ENCODE data around the gene TAF5. TPM values are rescaled to one million over a fixed set of nuclear protein-coding genes. Genes with fewer than 3 reads are reported as not detected.

Gene TAF5
- polyA plus RNA-seq, 1 donor from 2014 or later = 9.2 TPM

DNA sequence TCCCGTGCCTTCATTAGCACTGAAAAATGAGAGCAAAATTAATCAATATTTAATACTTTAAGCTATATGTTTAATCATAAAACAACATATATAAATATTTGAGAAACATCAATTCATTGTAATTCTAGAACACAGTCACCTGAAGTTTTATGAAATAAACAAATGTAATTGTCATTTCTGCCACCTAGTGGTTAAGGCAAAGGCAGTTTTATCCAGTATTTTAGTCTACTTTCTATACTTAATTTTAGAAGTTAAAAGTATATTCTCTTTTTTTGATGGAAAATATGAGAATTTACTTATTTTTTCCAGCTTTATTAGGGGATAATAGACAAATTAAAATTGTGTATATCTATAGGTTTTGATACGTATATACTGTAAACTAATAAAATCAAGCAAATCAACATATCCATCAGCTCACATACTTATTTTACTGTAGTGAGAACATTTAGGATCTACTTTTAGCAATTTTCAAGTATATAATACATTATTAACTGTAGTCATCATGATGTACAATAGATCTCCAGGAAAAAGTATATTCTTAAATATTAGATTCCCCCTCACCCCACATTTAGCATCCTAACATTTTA is 33.7 kb upstream of the TAF5 start:
- H3K9ac ChIP-seq (ENCODE audit: low read length) = no peak overlapping the region
- no peaks in the 10 kb centered on the region for H3K9me3 ChIP-seq (ENCODE audit: low read length)
- H3K4me2 ChIP-seq (ENCODE audit: low read length) = no peak overlapping the region
- TF ChIP-seq RAD21 (conservative IDR thresholded peaks at IDR 0.05) (peak; percentile 66), CTCF (IDR thresholded peaks at IDR 0.05; ENCODE audit: poor library complexity, severe bottlenecking) (peak; percentile 67), TAF1 (IDR thresholded peaks at IDR 0.05; ENCODE audit: low read depth) (no peak), EP300 (conservative IDR thresholded peaks at IDR 0.05; ENCODE audit: poor library complexity, severe bottlenecking) (no peak), EZH2 (IDR thresholded peaks at IDR 0.05; ENCODE audit: borderline replicate concordance, insufficient read depth, low read length, poor library complexity, severe bottlenecking) (no peak), SMC3 (conservative IDR thresholded peaks at IDR 0.05; ENCODE audit: poor library complexity) (peak; percentile 77), MXI1 (conservative IDR thresholded peaks at IDR 0.05; ENCODE audit: poor library complexity, severe bottlenecking) (no peak), POLR2AphosphoS5 (IDR thresholded peaks at IDR 0.05) (no peak)
- TF ChIP-seq, protein P1, sequence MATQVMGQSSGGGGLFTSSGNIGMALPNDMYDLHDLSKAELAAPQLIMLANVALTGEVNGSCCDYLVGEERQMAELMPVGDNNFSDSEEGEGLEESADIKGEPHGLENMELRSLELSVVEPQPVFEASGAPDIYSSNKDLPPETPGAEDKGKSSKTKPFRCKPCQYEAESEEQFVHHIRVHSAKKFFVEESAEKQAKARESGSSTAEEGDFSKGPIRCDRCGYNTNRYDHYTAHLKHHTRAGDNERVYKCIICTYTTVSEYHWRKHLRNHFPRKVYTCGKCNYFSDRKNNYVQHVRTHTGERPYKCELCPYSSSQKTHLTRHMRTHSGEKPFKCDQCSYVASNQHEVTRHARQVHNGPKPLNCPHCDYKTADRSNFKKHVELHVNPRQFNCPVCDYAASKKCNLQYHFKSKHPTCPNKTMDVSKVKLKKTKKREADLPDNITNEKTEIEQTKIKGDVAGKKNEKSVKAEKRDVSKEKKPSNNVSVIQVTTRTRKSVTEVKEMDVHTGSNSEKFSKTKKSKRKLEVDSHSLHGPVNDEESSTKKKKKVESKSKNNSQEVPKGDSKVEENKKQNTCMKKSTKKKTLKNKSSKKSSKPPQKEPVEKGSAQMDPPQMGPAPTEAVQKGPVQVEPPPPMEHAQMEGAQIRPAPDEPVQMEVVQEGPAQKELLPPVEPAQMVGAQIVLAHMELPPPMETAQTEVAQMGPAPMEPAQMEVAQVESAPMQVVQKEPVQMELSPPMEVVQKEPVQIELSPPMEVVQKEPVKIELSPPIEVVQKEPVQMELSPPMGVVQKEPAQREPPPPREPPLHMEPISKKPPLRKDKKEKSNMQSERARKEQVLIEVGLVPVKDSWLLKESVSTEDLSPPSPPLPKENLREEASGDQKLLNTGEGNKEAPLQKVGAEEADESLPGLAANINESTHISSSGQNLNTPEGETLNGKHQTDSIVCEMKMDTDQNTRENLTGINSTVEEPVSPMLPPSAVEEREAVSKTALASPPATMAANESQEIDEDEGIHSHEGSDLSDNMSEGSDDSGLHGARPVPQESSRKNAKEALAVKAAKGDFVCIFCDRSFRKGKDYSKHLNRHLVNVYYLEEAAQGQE (IDR thresholded peaks at IDR 0.05; ENCODE audit: borderline replicate concordance) = no peak
- H3K36me3 ChIP-seq (ENCODE audit: insufficient read depth, low read length) = no peaks in the 10 kb centered on the region
- H3K9me2 ChIP-seq (ENCODE audit: insufficient read depth, low read length) = no peaks in the 10 kb centered on the region
- no peaks in the 10 kb centered on the region for H4K20me1 ChIP-seq (ENCODE audit: insufficient read depth)
- no peak overlapping the region for H2AFZ ChIP-seq (ENCODE audit: low read depth, low read length)
- no peaks in the 10 kb centered on the region for H3K79me2 ChIP-seq (replicated peaks; ENCODE audit: insufficient read depth, low read length)
- no peak overlapping the region for H3K4me3 ChIP-seq (ENCODE audit: low read length)
- H3F3A ChIP-seq (ENCODE audit: insufficient read depth, low read length, poor library complexity, severe bottlenecking) = no peaks in the 10 kb centered on the region
- no peak overlapping the region for H3K27ac ChIP-seq (ENCODE audit: low read length)
- H3K27me3 ChIP-seq (ENCODE audit: insufficient read depth, low read depth, low read length) = no peaks in the 10 kb centered on the region

GRCh38 chr10:103334567-103334966 is 33.2 kb upstream of the TAF5 start:
- Histone ChIP-seq H3K4me3 (ENCODE audit: low read length) (no peak overlapping the region), H3K9me3 (ENCODE audit: low read length) (no peaks in the 10 kb centered on the region), H3K9ac (ENCODE audit: low read length) (no peak overlapping the region), H3K27ac (ENCODE audit: low read length) (no peak overlapping the region), H3K27me3 (ENCODE audit: insufficient read depth, low read depth, low read length) (no peaks in the 10 kb centered on the region), H3K36me3 (ENCODE audit: insufficient read depth, low read length) (no peaks in the 10 kb centered on the region), H3K9me2 (ENCODE audit: insufficient read depth, low read length) (no peaks in the 10 kb centered on the region), H3K79me2 (replicated peaks; ENCODE audit: insufficient read depth, low read length) (no peaks in the 10 kb centered on the region), H3F3A (ENCODE audit: insufficient read depth, low read length, poor library complexity, severe bottlenecking) (no peaks in the 10 kb centered on the region), H3K4me2 (ENCODE audit: low read length) (no peak overlapping the region), H2AFZ (ENCODE audit: low read depth, low read length) (no peak overlapping the region), H4K20me1 (ENCODE audit: insufficient read depth) (no peaks in the 10 kb centered on the region)
- TF ChIP-seq EP300 (conservative IDR thresholded peaks at IDR 0.05; ENCODE audit: poor library complexity, severe bottlenecking) (no peak), POLR2AphosphoS5 (IDR thresholded peaks at IDR 0.05) (no peak), SMC3 (conservative IDR thresholded peaks at IDR 0.05; ENCODE audit: poor library complexity) (no peak), MXI1 (conservative IDR thresholded peaks at IDR 0.05; ENCODE audit: poor library complexity, severe bottlenecking) (no peak), EZH2 (IDR thresholded peaks at IDR 0.05; ENCODE audit: borderline replicate concordance, insufficient read depth, low read length, poor library complexity, severe bottlenecking) (no peak), TAF1 (IDR thresholded peaks at IDR 0.05; ENCODE audit: low read depth) (no peak), RAD21 (conservative IDR thresholded peaks at IDR 0.05) (no peak), CTCF (IDR thresholded peaks at IDR 0.05; ENCODE audit: poor library complexity, severe bottlenecking) (no peak)
- TF ChIP-seq, protein P1 (IDR thresholded peaks at IDR 0.05; ENCODE audit: borderline replicate concordance) = no peak

All from neural cell (in vitro differentiated cells).